GM18511 (cell line): ENCODE results near the gene CGNL1.

Experiments used
- ATAC-seq: cut with Tn5 transposase; IDR thresholded peaks from one replicate; pipeline ENCODE4 v1.9.1; 2021; ENCODE audit warnings: mild to moderate bottlenecking, moderate library complexity; ENCODE audit not compliant: unreplicated experiment

CGNL1 gene

GRCh38 chr15:57353317-57353804 is 22.9 kb upstream of the CGNL1 start:
- no peak for ATAC-seq

DNA sequence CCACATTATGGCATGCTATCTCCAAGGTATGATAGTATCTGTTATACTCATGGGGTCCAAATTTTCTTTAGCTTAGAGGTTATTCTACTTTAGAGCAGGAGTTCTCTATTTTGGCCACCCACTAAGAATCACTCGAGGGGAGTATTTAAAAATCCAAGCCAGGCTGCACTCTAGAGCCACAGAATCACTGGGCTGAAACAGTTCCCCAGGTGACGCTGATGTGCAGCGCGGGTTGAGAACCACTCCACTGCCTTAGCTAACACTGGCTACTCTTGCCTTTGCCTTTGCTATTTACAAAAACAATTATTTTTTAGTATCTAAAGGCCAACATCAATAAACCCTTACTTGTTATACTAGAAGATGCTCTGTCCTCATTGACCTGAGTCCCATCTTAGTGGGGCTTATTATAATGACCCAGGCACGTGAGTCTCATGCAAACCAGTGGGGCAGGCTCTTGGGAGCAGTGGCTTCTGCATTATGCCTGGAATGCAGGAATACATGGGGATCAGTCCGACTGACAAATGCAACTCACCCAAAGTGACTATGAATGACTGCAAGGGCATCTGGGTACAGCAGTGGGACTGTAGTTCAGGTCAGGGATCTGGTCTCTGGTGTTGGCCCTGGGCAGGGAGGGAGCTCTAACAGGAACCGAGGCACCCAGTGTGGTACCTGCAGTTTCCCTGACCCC is 21.7 kb upstream of the CGNL1 start:
- ATAC-seq, result no peak

- no peak for ATAC-seq
These were observed 21.0 kb upstream of the CGNL1 start for GRCh38 chr15:57355259-57355658.

DNA sequence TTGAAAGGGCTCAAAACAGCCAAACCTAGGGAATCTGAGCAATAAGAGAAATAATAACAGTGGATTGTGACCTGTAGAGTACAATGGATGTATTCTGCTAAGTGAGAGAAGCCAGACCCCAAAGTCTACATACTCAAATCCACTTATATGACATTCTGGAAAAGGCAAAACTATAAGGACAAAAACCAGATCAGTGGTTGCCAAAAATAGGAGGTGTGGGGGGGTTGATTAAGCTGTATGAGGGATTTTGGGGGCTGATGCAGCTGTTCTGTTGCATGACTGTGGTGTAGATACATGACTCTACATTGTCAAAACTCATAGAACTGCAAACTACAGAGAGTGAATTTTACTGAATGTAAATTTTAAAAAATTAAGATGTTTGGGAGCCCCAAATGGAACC is 20.1 kb upstream of the CGNL1 start:
- ATAC-seq, result no peak

DNA sequence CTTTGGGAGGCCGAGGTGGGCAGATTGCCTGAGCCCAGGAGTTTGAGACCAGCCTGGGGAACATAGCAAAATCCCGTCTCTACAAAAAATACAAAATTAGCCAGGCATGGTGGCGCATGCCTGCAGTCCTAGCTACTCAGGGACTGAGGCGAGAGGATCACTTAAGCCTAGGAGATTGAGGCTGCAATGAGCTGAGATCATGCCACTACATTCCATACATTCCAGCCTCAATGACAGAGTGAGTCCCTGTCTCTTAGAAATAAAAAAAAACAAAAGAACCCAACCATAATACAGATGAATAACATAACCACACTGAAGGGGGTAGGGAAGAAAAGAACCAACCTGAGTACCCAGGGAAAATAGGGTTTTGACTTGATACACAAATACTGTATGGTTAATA is 19.7 kb upstream of the CGNL1 start:
- ATAC-seq, result no peak

GRCh38 chr15:57357799-57358198 is 18.5 kb upstream of the CGNL1 start:
- ATAC-seq, result no peak

DNA sequence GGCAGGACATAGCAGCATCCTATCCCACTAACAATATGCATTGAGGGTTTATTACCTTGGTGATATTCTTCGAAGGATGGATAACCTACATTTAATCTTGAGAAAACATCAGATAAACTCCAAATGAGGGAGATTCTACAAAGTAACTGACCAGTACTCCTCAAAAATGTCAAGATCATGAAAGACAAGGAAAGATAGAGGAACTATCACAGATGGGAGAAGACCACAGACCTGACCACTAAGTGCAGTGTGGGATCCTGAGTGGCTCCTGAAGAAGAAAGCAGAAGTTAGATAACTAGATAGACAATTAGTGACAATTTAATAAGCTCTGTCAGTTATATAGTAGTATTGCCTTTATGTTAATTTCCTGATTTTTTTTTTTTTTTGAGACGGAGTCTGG is 17.7 kb upstream of the CGNL1 start:
- no peak for ATAC-seq

GRCh38 chr15:57363661-57364060 is 12.6 kb upstream of the CGNL1 start:
- no peak for ATAC-seq

DNA sequence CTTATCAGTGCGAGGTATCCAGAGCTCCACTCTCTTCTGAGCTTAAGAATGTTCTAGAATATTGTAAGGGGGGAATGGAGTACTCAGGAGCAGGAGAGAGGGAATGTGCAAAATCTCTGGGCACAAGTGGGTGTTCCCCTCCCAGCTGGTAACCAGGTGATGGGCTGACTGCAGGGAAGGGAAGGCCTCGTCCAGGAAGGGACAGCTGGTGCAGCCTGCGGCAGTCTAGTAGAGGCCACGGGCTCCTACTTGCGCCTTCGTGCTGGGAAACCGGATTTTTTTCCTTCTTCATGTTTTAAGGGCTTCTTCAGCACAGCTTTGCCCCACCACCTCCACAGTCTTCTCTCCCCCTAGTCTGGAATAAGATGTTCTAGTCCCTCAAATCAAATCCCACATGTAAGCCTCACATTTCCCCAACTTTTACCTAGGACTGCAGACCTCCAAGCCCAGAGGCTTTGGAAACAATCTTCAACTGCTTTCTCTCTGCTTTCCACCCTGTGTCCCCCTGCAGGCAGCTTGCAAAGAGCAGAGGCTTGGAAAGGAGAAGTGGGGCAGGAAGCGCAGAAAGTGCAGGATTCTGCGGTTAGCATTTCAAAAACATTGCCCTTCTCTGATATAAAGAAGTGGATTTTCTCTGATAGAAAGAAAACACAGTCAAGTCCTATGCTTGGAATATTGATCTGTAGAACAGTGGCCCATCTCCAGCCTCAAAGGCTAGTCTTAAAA is 11.9 kb upstream of the CGNL1 start:
- no peak for ATAC-seq

DNA sequence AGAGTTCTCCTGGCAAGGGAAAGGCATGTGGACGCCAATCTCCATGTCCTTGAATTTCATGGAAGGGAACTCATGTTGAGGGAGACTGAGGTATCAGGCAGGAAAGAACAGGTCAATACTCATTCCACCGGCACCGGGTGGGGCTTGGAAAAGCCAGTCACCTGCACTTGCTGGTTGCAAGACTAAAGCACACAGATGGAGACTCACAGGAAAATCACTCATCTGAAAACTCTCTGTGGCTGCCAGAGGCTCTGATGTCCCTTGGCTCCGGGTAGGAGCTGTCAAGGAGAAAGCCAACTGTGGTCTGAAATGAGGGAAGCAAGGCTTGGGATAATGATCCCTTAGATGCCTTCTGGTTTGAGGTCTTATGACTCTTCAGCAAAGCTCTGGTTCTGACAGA is 8.7 kb upstream of the CGNL1 start:
- no peak for ATAC-seq

DNA sequence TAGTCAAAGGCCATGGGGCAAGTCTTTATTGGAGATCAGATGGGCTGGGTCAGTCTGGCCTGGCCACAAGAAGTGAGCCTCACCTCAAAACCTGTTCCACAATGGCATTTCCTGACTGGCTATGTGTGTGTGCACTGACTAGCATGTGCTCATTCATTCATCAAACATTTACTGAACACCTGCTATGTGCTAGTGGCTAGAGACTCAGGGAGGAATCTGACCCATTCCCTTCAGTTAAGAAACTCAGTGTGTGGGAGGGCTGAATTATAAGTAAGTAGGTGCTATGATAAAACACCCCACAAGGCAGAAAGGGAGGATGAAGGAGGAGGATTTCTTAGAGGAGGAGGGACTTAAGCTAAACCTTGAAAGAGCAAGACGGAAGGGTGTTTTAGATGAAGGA is 5.4 kb upstream of the CGNL1 start:
- ATAC-seq, result no peak

DNA sequence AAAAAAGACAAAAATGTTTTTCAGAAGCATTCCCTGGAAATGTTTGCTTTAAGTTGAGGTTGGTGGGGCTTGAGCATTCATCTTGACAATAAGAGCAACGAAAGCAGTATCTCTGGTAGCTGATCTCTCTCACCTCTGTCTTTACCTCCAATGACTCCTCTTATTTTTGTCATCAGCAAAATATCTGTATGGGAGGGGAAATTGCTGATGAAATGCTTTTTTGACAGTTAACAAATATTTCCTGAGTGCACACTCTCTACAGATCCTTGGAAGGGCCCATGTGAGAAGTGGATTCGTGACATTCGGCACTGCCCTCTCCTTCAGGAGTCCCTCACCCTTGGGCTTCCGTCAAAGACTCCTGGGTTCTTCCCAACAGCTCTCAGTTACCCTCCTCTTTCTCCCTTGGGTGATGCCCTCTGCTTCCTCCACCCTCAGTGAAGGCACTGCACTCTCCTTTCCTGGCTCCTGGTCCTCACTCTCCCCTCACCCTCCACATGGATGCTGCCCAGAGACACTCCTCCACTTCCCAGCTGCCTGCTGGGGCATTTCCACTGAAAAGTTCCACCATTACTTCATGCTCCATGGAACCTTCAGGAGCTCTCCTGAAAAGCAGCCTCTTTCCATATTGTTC is 2.9 kb upstream of the CGNL1 start:
- ATAC-seq, result no peak

- ATAC-seq, result no peak
These were observed 2.4 kb upstream of the CGNL1 start for GRCh38 chr15:57373882-57374276.

DNA sequence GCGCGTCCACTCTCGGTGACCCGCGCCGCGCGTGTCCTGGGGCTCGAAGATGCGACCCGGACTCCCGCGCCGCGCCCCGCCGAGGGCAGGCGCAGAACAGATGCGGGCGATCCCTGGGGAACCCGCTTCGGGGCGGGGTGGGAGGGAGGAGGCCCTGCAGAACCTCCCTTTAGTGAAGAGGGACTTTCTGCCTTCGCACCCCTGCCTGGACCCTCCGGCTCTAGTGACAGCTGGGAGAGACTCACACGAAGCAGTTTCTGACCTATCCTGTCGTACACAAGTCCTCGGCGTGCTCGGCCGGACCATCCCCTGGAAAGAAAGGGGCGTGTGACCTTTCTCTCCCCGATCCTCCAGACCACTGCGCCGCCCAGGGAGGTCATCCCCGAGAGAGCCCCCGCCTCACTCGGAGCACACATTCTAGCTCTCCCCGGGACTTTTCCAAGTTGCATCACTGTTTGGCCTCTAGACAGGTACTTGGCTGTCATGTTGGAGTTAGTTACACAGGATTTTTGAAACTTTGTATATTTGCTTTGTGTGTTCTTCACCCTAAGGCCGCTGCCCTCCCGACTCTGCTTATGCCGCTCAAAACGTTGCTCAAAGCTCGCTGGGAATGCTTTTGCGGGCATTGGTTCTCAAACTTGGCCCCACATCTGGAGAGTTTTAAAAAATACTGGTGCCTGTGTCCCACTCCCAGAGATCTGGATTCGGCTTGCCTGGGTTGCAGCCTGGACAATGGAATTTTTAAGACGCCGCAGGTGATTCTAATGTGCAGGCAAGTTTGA is 582 bp downstream of the CGNL1 start:
- no peak for ATAC-seq

- no peak for ATAC-seq
These were observed 1.2 kb downstream of the CGNL1 start for GRCh38 chr15:57377478-57377847.

GRCh38 chr15:57379487-57379886 is 3.2 kb downstream of the CGNL1 start:
- ATAC-seq, result no peak

- ATAC-seq, result no peak
These were observed 4.5 kb downstream of the CGNL1 start for GRCh38 chr15:57380854-57381253.

- no peak for ATAC-seq
These were observed 5.9 kb downstream of the CGNL1 start for GRCh38 chr15:57382215-57382614.

DNA sequence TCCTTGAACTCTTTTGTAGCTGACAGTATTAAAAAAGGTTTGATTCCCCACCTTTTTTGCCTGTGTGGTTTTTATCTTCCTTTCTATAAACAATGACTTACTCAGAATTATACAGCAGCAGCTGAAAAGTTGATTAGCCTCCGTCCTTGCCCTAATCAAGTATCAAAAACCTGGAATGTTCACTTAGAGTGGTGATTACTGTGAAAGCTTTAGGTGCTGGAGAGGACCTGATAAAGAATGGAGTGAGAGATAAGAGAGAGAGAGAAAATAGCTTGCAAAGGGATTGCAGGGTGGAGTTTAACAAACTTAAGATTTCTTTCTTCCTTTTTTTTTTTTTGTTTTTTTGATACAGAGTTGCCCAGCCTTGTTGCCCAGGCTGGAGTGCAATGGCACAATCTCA is 6.7 kb downstream of the CGNL1 start:
- ATAC-seq, result no peak

- ATAC-seq, result no peak
These were observed 7.7 kb downstream of the CGNL1 start for GRCh38 chr15:57384024-57384423.

DNA sequence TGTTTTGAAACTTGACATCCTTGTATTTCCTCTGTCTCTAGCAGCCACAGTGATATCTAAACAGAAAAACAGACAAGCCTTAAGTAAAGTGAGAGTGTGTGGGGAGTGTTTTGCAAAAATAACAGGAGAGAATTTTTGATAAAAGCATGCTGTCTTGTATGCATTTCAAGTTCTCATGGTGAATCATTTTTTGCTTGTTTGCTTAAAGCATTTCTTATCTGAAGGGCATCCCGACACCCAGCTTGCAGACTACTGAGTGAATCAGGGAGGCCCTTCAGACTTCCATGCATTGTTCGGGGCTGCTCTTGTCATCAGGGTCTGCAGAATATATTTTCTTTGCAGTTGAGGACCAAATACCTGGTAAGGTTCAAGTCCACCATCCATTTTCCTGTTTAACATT is 8.5 kb downstream of the CGNL1 start:
- no peak for ATAC-seq
